ENCODE results near the gene HES2. TPM values are rescaled to one million over a fixed set of nuclear protein-coding genes. Genes with fewer than 3 reads are reported as not detected.

HES2 gene
- total and polyA plus RNA-seq, 9 of the 15 experiments (the other 6 are each of a cell fraction or from before 2014, with no cell fraction given) = 0.05 to 0.18 (median 0.07) TPM; not detected in 4

GRCh38 chr1:6426277-6426971, 6.7 kb upstream of the HES2 start (continued):
- TF ChIP-seq, protein P1, sequence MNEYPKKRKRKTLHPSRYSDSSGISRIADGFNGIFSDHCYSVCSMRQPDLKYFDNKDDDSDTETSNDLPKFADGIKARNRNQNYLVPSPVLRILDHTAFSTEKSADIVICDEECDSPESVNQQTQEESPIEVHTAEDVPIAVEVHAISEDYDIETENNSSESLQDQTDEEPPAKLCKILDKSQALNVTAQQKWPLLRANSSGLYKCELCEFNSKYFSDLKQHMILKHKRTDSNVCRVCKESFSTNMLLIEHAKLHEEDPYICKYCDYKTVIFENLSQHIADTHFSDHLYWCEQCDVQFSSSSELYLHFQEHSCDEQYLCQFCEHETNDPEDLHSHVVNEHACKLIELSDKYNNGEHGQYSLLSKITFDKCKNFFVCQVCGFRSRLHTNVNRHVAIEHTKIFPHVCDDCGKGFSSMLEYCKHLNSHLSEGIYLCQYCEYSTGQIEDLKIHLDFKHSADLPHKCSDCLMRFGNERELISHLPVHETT (CRISPR knock-in tag; conservative IDR thresholded peaks at IDR 0.05 in 1 of 2, IDR thresholded peaks at IDR 0.05 in 1 of 2) = no peak
- TF ChIP-seq ZNF263 (CRISPR knock-in tag; IDR thresholded peaks at IDR 0.05; ENCODE audit: borderline replicate concordance) (0 out of 2 replicates have a peak, but pooled peaks have one; percentile 22), HMGN3 (IDR thresholded peaks at IDR 0.05; ENCODE audit: borderline replicate concordance, extremely low read depth, insufficient read length, low read depth, low read length) (peak; percentile 46), ETS2 (tag; IDR thresholded peaks at IDR 0.05; ENCODE audit: borderline replicate concordance, poor library complexity, severe bottlenecking) (no peak), CCNT2 (IDR thresholded peaks at IDR 0.05; ENCODE audit: borderline replicate concordance, extremely low read depth, insufficient read length, low read depth, low read length) (peak; percentile 65), RNF2 (IDR thresholded peaks at IDR 0.05) (no peak), CTBP1 (IDR thresholded peaks at IDR 0.05; ENCODE audit: borderline replicate concordance) (peak; percentile 80), BHLHE40 (IDR thresholded peaks at IDR 0.05; ENCODE audit: low read length) (peak; percentile 73), NCOA6 (IDR thresholded peaks at IDR 0.05) (no peak), SMC3 (conservative IDR thresholded peaks at IDR 0.05; ENCODE audit: insufficient read depth, low read depth, low read length) (no peak), ZNF589 (CRISPR knock-in tag; IDR thresholded peaks at IDR 0.05; ENCODE audit: low read depth) (no peak), FOS (IDR thresholded peaks at IDR 0.05; ENCODE audit: extremely low read depth, insufficient read length) (no peak), CXXC5 (CRISPR knock-in tag; IDR thresholded peaks at IDR 0.05) (peak; percentile 68), ZNF224 (CRISPR knock-in tag; IDR thresholded peaks at IDR 0.05) (no peak), TBP (optimal IDR thresholded peaks at IDR 0.05; ENCODE audit: low read depth, low read length) (no peak), POLR2B (IDR thresholded peaks at IDR 0.05; ENCODE audit: low read depth, partially characterized antibody) (no peak), HOMEZ (CRISPR knock-in tag; IDR thresholded peaks at IDR 0.05) (no peak), ZNF699 (CRISPR knock-in tag; IDR thresholded peaks at IDR 0.05; ENCODE audit: insufficient replicate concordance) (no peak), L3MBTL2 (IDR thresholded peaks at IDR 0.05) (peak; percentile 57), DDX20 (tag; IDR thresholded peaks at IDR 0.05; ENCODE audit: low read depth) (no peak)
- TF ChIP-seq, protein P2, sequence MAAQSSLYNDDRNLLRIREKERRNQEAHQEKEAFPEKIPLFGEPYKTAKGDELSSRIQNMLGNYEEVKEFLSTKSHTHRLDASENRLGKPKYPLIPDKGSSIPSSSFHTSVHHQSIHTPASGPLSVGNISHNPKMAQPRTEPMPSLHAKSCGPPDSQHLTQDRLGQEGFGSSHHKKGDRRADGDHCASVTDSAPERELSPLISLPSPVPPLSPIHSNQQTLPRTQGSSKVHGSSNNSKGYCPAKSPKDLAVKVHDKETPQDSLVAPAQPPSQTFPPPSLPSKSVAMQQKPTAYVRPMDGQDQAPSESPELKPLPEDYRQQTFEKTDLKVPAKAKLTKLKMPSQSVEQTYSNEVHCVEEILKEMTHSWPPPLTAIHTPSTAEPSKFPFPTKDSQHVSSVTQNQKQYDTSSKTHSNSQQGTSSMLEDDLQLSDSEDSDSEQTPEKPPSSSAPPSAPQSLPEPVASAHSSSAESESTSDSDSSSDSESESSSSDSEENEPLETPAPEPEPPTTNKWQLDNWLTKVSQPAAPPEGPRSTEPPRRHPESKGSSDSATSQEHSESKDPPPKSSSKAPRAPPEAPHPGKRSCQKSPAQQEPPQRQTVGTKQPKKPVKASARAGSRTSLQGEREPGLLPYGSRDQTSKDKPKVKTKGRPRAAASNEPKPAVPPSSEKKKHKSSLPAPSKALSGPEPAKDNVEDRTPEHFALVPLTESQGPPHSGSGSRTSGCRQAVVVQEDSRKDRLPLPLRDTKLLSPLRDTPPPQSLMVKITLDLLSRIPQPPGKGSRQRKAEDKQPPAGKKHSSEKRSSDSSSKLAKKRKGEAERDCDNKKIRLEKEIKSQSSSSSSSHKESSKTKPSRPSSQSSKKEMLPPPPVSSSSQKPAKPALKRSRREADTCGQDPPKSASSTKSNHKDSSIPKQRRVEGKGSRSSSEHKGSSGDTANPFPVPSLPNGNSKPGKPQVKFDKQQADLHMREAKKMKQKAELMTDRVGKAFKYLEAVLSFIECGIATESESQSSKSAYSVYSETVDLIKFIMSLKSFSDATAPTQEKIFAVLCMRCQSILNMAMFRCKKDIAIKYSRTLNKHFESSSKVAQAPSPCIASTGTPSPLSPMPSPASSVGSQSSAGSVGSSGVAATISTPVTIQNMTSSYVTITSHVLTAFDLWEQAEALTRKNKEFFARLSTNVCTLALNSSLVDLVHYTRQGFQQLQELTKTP (IDR thresholded peaks at IDR 0.05; ENCODE audit: low read depth in 1 of 2, partially characterized antibody in 2 of 2) = no peak

All from K562 (cell line).